ENCODE results near the gene LHX4.

Gene LHX4

DNA sequence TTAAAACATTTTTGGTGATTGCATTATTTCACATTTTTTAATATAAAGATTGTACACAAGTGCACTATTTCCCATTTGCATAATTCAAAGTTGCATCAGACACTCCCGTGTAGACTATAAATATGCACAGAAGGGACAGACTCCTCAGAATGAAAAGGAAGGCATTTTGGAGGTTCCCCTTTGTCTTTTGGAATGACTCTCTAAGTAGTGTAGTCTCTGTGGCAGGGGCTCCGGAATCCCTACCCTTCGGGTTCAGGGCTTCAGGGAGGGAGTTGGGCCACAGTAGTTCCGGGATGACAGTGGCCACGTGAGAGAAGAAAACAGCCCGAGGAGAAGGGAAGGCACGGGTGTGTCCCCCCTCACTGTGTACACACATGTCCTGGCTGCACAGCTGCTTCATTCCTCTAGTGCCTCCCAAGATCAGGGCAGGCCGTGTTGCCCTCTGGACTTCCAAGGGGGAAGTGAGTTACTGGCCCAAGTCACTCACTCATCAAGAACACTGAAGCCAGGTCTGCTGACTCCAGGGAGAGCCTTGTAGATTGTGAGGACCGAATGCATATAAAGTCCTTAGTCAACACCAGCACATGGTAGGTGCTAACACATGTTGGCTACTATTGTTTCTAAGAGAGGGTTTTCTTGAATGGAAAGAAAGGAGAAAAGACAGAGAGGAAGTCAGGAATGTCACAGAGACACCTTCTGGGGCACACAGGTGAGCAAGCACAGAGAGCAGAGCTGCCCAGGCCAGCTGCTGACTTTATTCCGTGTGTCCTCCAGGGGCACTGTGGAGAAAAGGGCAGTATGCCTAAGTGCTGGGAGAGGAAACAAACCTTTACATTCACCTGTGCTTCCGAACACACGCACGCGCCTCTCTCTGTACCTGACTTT, 39.8 kb downstream of the LHX4 start:
- Histone ChIP-seq H3K9ac (ENCODE audit: low read length in 5 of 5) (no peak overlapping the region), H3K4me1 (ENCODE audit: control insufficient read depth in 5 of 5, insufficient read depth in 5 of 5, low read length in 5 of 5) (peaks cover 0 to 19% (median 5%) of the 10 kb centered on the region in 5 donors), H3K4me3 (ENCODE audit: low read depth in 1 of 5, low read length in 5 of 5) (no peak overlapping the region), H3K27ac (ENCODE audit: low read depth, low read length) (no peak overlapping the region), H3K9me3 (ENCODE audit: control insufficient read depth in 5 of 5, low read length in 5 of 5) (no peaks in the 10 kb centered on the region), H3K27me3 (ENCODE audit: control insufficient read depth in 5 of 5, insufficient read depth in 4 of 5, low read length in 5 of 5) (peaks cover 0 to 6% (median 0%) of the 10 kb centered on the region in 5 donors), H3K36me3 (ENCODE audit: control insufficient read depth in 5 of 5, insufficient read depth in 5 of 5, low read length in 5 of 5) (peaks cover 0 to 14% (median 9%) of the 10 kb centered on the region in 5 donors)

DNA sequence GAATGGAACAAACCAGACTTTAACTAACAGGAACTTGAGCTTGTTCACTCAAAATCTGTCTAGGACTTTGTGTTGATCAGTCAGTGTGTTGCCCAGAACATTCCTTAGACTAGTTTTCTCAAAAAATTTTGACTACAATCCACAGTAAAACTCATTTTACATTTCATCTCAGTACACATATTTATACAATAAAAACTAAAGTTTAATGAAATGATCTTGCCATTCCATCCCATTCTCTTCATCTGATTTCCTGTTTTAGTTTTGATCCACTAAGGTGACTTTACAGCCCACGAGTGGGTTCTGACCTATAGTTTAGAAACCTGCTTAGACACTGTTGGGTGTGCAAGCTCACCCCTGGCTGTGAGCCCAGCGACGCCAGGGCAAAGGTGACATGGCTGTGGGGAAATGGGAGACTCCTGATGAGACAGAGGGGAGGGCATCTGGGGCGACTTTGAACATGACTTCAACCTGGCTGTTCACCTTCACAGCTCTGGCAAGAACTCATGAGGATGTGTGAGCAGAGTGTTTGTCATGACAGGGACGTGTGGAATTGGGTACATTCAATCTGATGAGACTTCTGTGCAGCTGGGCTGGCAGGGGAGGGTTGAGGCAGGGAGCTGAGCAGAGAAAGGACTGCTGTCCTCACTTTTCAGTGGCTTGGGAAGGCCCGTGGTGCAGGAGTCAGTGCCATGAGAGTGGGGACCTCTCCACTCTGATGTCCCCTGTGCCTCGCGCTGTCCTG, 40.6 kb downstream of the LHX4 start:
- Histone ChIP-seq H3K4me3 (ENCODE audit: low read depth in 1 of 5, low read length in 5 of 5) (no peak overlapping the region), H3K9ac (ENCODE audit: low read length in 5 of 5) (no peak overlapping the region), H3K9me3 (ENCODE audit: control insufficient read depth in 5 of 5, low read length in 5 of 5) (no peaks in the 10 kb centered on the region), H3K4me1 (ENCODE audit: control insufficient read depth in 5 of 5, insufficient read depth in 5 of 5, low read length in 5 of 5) (peaks cover 0 to 20% (median 5%) of the 10 kb centered on the region in 5 donors), H3K36me3 (ENCODE audit: control insufficient read depth in 5 of 5, insufficient read depth in 5 of 5, low read length in 5 of 5) (peaks cover 0 to 18% (median 10%) of the 10 kb centered on the region in 5 donors), H3K27ac (ENCODE audit: low read depth, low read length) (no peak overlapping the region), H3K27me3 (ENCODE audit: control insufficient read depth in 5 of 5, insufficient read depth in 4 of 5, low read length in 5 of 5) (peaks cover 0 to 2% (median 0%) of the 10 kb centered on the region in 5 donors)

- Histone ChIP-seq H3K36me3 (ENCODE audit: control insufficient read depth in 5 of 5, insufficient read depth in 5 of 5, low read length in 5 of 5) (peaks cover 0 to 18% (median 10%) of the 10 kb centered on the region in 5 donors), H3K27ac (ENCODE audit: low read depth, low read length) (no peak overlapping the region), H3K4me1 (ENCODE audit: control insufficient read depth in 5 of 5, insufficient read depth in 5 of 5, low read length in 5 of 5) (peaks cover 0 to 25% (median 11%) of the 10 kb centered on the region in 5 donors), H3K27me3 (ENCODE audit: control insufficient read depth in 5 of 5, insufficient read depth in 4 of 5, low read length in 5 of 5) (no peaks in the 10 kb centered on the region), H3K4me3 (ENCODE audit: low read depth in 1 of 5, low read length in 5 of 5) (no peak overlapping the region), H3K9me3 (ENCODE audit: control insufficient read depth in 5 of 5, low read length in 5 of 5) (no peaks in the 10 kb centered on the region), H3K9ac (ENCODE audit: low read length in 5 of 5) (no peak overlapping the region)
These were observed 41.5 kb downstream of the LHX4 start for GRCh38 chr1:180271272-180272255.

DNA sequence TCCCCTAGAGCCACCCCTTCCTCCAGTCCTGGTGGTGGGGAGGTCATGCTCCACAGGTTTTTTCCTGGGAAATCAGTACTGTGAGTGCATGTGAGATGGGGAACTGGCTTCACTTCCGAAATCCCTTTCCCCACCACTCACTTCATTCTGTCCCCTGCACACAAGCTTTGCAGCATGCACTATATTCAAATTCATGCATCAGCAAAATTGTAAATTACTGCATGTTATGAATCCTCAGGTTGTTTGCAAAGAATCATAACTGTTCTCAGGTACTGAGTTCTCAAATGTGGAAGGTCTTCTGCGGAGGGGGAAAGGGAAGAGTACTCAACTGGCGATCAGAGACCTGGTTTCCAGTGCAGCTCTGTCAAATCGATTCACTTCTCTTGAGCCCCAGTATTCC, 42.3 kb downstream of the LHX4 start:
- Histone ChIP-seq H3K27ac (ENCODE audit: low read depth, low read length) (no peak overlapping the region), H3K27me3 (ENCODE audit: control insufficient read depth in 5 of 5, insufficient read depth in 4 of 5, low read length in 5 of 5) (no peaks in the 10 kb centered on the region), H3K9ac (ENCODE audit: low read length in 5 of 5) (no peak overlapping the region), H3K4me1 (ENCODE audit: control insufficient read depth in 5 of 5, insufficient read depth in 5 of 5, low read length in 5 of 5) (peaks cover 0 to 31% (median 16%) of the 10 kb centered on the region in 5 donors), H3K4me3 (ENCODE audit: low read depth in 1 of 5, low read length in 5 of 5) (no peak overlapping the region), H3K9me3 (ENCODE audit: control insufficient read depth in 5 of 5, low read length in 5 of 5) (no peaks in the 10 kb centered on the region), H3K36me3 (ENCODE audit: control insufficient read depth in 5 of 5, insufficient read depth in 5 of 5, low read length in 5 of 5) (peaks cover 0 to 18% (median 10%) of the 10 kb centered on the region in 5 donors)

GRCh38 chr1:180273066-180273465, 43.0 kb downstream of the LHX4 start:
- Histone ChIP-seq H3K9ac (ENCODE audit: low read length in 5 of 5) (no peak overlapping the region), H3K36me3 (ENCODE audit: control insufficient read depth in 5 of 5, insufficient read depth in 5 of 5, low read length in 5 of 5) (peaks cover 0 to 18% (median 10%) of the 10 kb centered on the region in 5 donors), H3K4me3 (ENCODE audit: low read depth in 1 of 5, low read length in 5 of 5) (no peak overlapping the region), H3K27ac (ENCODE audit: low read depth, low read length) (no peak overlapping the region), H3K4me1 (ENCODE audit: control insufficient read depth in 5 of 5, insufficient read depth in 5 of 5, low read length in 5 of 5) (peaks cover 0 to 35% (median 18%) of the 10 kb centered on the region in 5 donors), H3K27me3 (ENCODE audit: control insufficient read depth in 5 of 5, insufficient read depth in 4 of 5, low read length in 5 of 5) (no peaks in the 10 kb centered on the region), H3K9me3 (ENCODE audit: control insufficient read depth in 5 of 5, low read length in 5 of 5) (no peaks in the 10 kb centered on the region)

DNA sequence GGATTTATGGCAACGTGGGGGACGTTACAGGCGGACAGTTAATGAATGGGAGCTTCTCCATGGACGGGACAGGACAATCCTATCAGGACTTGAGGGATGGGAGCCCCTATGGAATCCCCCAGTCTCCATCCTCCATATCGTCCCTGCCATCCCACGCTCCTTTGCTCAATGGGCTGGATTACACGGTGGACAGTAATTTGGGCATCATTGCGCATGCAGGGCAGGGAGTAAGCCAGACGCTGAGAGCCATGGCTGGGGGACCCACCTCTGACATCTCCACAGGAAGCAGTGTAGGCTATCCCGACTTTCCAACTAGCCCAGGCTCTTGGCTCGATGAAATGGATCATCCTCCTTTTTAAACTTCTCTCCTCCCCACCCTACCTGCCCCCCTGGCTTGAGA, 44.2 kb downstream of the LHX4 start:
- Histone ChIP-seq H3K36me3 (ENCODE audit: control insufficient read depth in 5 of 5, insufficient read depth in 5 of 5, low read length in 5 of 5) (peaks cover 0 to 18% (median 11%) of the 10 kb centered on the region in 5 donors), H3K9ac (ENCODE audit: low read length in 5 of 5) (no peak overlapping the region), H3K4me1 (ENCODE audit: control insufficient read depth in 5 of 5, insufficient read depth in 5 of 5, low read length in 5 of 5) (peaks cover 0 to 42% (median 21%) of the 10 kb centered on the region in 5 donors), H3K27ac (ENCODE audit: low read depth, low read length) (no peak overlapping the region), H3K4me3 (ENCODE audit: low read depth in 1 of 5, low read length in 5 of 5) (no peak overlapping the region), H3K27me3 (ENCODE audit: control insufficient read depth in 5 of 5, insufficient read depth in 4 of 5, low read length in 5 of 5) (no peaks in the 10 kb centered on the region), H3K9me3 (ENCODE audit: control insufficient read depth in 5 of 5, low read length in 5 of 5) (no peaks in the 10 kb centered on the region)

DNA sequence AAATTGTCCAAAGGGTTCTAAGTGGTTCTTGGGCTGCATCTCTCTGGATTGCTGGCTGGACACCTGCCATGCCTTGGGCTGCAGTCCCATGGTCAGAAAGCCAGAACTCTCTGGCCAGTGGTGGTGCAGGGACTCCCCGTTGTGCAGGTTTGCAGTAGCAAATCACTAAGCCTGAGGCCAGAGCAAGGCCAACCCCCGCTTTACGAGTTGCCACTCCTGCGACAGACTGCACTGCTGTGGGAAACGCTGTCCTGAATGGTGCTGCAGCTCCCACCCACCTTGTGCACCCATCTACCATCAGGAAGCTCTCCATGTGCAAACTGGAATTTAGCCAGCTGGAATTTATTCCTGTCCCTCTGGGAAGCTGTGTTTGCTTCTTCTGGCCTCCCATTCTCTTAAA, 45.7 kb downstream of the LHX4 start:
- peaks cover 0 to 30% (median 20%) of the 10 kb centered on the region in 5 donors for H3K4me1 ChIP-seq (ENCODE audit: control insufficient read depth in 5 of 5, insufficient read depth in 5 of 5, low read length in 5 of 5)
- H3K4me3 ChIP-seq (ENCODE audit: low read depth in 1 of 5, low read length in 5 of 5) = peak overlapping the region in 1 of 5 donors; percentile 26
- H3K36me3 ChIP-seq (ENCODE audit: control insufficient read depth in 5 of 5, insufficient read depth in 5 of 5, low read length in 5 of 5) = peaks cover 0 to 18% (median 12%) of the 10 kb centered on the region in 5 donors
- no peaks in the 10 kb centered on the region for H3K9me3 ChIP-seq (ENCODE audit: control insufficient read depth in 5 of 5, low read length in 5 of 5)
- H3K27me3 ChIP-seq (ENCODE audit: control insufficient read depth in 5 of 5, insufficient read depth in 4 of 5, low read length in 5 of 5) = no peaks in the 10 kb centered on the region
- H3K27ac ChIP-seq (ENCODE audit: low read depth, low read length) = no peak overlapping the region
- H3K9ac ChIP-seq (ENCODE audit: low read length in 5 of 5) = no peak overlapping the region

DNA sequence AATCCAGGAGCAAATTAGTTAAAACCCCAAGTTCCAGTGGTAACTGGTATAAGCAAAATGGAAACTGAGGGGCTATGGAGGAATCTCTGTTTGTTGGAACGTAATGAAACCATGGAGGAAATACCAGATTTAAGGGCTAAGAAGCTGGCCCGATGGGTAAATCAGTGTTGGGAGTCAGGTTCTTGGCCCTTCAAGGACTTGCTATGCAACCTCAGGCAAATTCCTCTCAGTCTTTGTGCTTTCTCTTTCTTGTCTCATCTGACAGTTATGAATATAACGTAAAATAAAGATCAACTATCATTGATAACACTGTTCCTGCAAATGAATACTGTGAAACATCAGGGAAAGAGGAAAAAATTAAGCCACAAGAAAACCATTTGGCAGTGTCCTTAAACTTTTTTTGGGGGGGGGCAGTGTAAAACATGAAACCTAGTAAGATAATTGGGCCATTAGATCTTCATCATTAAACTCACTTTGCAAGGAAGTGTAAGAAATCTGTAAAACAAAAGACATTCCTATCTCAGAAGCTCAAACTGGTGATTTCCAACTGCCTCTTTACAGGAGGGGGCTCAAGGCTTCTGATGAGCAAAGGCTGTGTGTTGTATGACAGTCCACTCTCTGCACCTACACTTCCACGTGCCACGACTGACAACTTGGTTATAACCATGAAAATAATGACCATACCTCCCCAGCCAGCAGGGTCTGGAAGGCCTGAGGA, 47.6 kb downstream of the LHX4 start:
- no peak overlapping the region for H3K27ac ChIP-seq (ENCODE audit: low read depth, low read length)
- H3K4me1 ChIP-seq (ENCODE audit: control insufficient read depth in 5 of 5, insufficient read depth in 5 of 5, low read length in 5 of 5) = peaks cover 0 to 27% (median 16%) of the 10 kb centered on the region in 5 donors
- H3K4me3 ChIP-seq (ENCODE audit: low read depth in 1 of 5, low read length in 5 of 5) = no peak overlapping the region
- H3K9me3 ChIP-seq (ENCODE audit: control insufficient read depth in 5 of 5, low read length in 5 of 5) = no peaks in the 10 kb centered on the region
- peaks cover 0 to 21% (median 14%) of the 10 kb centered on the region in 5 donors for H3K36me3 ChIP-seq (ENCODE audit: control insufficient read depth in 5 of 5, insufficient read depth in 5 of 5, low read length in 5 of 5)
- no peaks in the 10 kb centered on the region for H3K27me3 ChIP-seq (ENCODE audit: control insufficient read depth in 5 of 5, insufficient read depth in 4 of 5, low read length in 5 of 5)
- H3K9ac ChIP-seq (ENCODE audit: low read length in 5 of 5) = no peak overlapping the region

DNA sequence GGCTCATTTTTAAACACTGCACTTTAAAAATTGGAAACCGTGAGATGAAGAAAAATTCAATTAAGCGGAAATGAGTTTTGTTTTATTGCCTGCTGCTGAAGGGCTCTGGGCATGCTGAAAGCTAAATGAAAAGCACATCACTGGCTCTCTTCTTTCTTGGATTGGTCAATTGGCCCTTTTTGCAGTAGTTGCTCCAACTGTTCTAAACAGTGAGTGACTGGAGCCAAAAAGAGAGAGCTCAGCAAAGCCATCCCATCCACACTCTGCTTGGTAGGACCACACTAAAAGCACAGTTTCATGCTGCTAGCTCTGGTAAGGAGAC, 48.1 kb downstream of the LHX4 start:
- H3K36me3 ChIP-seq (ENCODE audit: control insufficient read depth in 5 of 5, insufficient read depth in 5 of 5, low read length in 5 of 5) = peaks cover 0 to 21% (median 14%) of the 10 kb centered on the region in 5 donors
- H3K27ac ChIP-seq (ENCODE audit: low read depth, low read length) = no peak overlapping the region
- no peak overlapping the region for H3K9ac ChIP-seq (ENCODE audit: low read length in 5 of 5)
- H3K27me3 ChIP-seq (ENCODE audit: control insufficient read depth in 5 of 5, insufficient read depth in 4 of 5, low read length in 5 of 5) = no peaks in the 10 kb centered on the region
- peaks cover 0 to 27% (median 16%) of the 10 kb centered on the region in 5 donors for H3K4me1 ChIP-seq (ENCODE audit: control insufficient read depth in 5 of 5, insufficient read depth in 5 of 5, low read length in 5 of 5)
- H3K4me3 ChIP-seq (ENCODE audit: low read depth in 1 of 5, low read length in 5 of 5) = no peak overlapping the region
- H3K9me3 ChIP-seq (ENCODE audit: control insufficient read depth in 5 of 5, low read length in 5 of 5) = no peaks in the 10 kb centered on the region
